NCI-H1436 (cell line): ENCODE results near the gene SNAP91.
A peak's percentile ranks its signal among the peaks of the same experiment; 100 is the strongest.
"Not testable (repeated sequence)": the region's sequence is repeated elsewhere in the genome, so short reads cannot be mapped to it uniquely, and the experiment has no call there.

ENCODE experiments used
- DNase-seq: peaks from one replicate; lab custom pipeline; 2025; lab: John Stamatoyannopoulos, UW

SNAP91 gene

GRCh38 chr6:83633149-83633548, 75.8 kb downstream of the SNAP91 start:
- DNase-seq = no peak

DNA sequence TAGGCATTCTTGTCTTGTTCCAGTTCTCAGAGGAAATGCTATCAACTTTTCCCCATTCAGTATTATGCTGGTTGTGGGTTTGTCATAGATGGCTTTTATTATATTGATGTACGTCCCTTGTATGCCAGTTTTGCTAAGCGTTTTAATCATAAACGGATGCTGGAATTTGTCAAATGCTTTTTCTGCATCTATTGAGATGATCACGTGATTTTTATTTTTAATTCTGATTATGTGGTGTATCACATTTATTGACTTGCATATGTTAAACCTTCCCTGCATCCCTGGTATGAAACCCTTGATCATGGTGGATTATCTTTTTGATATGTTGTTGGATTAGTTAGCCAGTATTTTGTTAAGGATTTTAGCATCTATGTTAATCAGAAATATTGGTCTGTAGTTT, 79.0 kb downstream of the SNAP91 start:
- DNase-seq = not testable (repeated sequence)

- peak; percentile 43 for DNase-seq
Measured at GRCh38 chr6:83615025-83615999, 93.6 kb downstream of the SNAP91 start.

DNA sequence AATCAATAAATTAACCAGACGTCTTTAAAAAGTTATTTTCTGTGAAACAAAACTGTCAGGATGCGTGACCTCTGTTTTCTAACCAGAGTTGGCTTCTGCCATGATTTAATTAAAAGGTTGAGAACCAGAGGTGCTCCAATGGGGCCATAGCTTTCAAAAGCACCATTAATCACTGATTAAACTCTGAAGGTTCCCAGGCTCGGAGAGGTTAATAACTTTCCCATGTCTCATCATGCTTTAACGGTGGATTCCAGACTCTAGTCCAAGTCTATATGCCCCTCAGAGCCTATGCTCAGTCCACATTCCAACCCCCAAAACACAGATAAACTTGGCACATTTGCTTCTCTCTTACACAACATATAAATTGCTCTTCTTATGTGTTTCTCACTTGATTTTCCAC, 95.5 kb downstream of the SNAP91 start:
- DNase-seq = no peak

GRCh38 chr6:83609248-83609647, 99.7 kb downstream of the SNAP91 start:
- peak; percentile 92 for DNase-seq

- no peak for DNase-seq
Measured at GRCh38 chr6:83605517-83605916, 103.4 kb downstream of the SNAP91 start.

- DNase-seq = no peak
Measured at GRCh38 chr6:83603551-83603950, 105.3 kb downstream of the SNAP91 start.

DNA sequence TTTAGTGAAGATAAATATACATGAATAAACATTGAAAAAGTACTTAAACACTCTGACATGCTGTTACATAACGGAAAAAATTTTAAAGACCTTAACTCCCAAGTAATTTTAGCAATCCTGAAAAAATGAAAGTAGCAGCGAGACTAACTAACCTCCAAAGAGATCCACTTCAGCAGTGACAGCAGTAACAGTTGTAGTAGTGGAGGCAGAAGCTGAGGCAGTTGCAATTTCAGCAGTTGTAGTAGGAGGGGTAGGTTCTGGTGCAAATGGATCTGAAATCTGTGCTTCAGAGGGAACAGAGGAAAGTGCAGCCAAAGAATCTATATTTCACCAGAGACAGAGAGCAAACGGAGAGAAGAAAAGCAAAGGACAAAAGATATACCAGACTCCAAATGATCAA, 107.8 kb downstream of the SNAP91 start:
- no peak for DNase-seq

GRCh38 chr6:83600459-83600858, 108.4 kb downstream of the SNAP91 start:
- DNase-seq = no peak

GRCh38 chr6:83597511-83597910, 111.4 kb downstream of the SNAP91 start:
- DNase-seq = no peak

DNA sequence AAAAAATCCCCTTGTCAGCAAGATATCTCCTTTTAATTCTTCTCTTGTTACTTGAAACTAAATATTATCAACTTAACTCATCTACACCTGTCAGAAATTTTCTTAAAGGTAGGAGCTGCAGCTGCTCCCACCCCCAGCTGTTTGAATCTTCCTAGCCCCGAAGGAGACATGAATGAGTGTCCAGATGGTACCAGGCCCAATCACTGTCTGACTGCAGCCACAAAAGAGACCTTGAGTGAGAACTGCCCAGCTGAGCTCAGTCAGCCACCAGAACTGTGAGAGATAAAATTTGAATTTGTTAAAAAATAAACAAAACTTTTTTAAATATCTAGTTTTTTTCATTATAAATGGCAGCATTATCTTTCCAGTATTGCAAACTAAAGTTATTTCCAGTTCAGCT, 111.8 kb downstream of the SNAP91 start:
- DNase-seq = no peak

DNA sequence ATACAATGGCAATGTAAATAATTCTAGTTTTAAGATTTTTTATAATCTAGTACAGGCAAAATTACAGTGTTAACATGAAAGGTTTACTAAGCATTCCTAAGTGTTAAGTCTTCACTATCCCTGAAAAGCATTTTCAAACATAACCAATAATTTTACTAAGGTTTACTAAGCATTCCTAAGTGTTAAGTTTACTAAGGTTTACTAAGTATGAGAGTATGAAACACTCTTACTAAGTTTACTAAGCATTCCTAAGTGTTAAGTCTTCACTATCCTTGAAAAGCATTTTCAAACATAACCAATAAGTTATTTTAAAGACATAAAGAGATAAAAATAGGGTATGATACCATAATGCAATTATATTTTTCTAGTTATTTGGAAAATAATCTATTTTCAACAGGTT, 114.0 kb downstream of the SNAP91 start:
- DNase-seq = no peak

DNA sequence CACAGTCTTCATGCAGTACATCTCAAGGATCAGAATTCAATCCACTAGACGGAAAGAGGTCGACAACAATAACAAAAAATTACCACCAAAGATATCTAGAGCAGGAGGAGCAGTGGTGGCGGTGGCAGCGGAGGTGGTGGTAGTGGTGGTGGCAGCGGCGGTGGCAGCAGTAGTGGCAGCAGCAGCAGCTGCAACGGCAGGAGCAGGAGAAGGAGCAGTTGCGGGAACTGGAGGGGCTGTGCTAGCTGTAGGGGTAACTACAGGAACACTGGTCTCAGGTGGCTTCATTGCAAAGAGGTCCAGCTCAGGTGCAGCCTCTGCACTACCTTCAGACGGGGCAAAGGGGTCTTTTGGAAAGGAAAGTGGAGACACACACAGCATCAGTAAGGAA, 115.5 kb downstream of the SNAP91 start:
- DNase-seq = no peak

DNA sequence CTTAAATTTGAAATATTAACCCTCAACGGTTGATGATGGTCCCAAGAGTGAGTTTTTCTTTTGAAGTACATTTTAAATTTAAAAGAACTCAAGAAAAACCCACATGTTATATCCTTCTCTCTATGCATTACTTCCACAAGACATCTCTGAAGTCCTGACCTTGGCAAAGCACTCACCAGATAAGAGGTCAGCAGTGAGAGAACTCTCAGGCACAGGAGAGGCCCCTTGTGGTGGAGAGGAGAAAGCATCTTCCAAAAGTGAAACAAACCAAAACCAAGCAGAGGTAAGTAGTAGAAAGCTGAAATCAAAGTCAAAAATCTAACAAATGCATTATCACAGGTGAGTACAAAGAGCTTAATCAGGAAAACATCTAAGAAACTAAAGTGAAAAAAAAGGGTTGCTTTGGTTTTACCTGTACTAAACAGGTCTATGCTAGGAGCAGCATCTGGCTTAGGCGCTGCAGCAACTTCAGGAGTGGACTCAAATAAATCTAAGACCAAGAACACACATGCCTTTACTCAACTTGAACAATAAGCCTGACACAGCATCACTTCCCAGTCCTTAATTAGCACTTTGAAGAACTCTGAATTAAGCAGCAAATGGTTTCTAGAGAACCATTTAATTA, 116.0 kb downstream of the SNAP91 start:
- no peak for DNase-seq

GRCh38 chr6:83590416-83590815, 118.5 kb downstream of the SNAP91 start:
- DNase-seq = no peak

DNA sequence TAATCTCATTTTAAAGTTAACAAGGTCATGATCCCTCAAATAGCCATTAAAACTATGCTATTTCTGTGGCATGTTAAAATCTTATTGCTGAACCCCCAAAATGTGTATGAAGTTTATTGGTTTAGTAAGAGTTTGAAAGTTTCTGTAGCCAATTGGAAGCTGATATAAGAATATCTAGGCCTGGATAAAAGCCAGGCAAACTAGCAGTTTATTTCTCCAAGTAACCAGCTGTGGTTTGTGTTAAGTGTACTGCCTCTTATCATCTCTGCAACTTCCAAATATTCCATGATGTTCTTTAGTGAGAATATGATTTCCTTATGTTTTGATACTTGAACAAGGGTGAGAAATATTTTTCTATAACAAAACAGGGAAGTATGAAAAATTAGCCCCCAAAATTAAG, 119.8 kb downstream of the SNAP91 start:
- no peak for DNase-seq

DNA sequence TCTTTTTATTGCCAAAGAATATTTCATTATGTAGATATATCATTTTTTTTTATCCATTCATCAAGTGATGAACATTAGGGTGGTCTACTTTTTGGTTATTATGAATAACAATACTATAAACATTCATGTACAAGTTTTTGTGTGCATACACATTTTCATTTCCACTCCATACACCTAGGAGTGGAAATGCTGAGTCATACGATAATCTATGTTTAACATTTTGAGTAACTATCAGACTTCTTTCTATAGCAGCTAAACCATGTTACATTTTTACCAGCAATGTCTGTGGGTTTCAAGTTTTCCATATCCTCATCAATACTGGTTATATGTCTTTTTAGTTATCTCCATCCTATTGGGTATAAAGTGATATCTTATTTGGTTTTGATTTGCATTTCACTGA, 130.8 kb downstream of the SNAP91 start:
- DNase-seq = no peak

- DNase-seq = no peak
Measured at GRCh38 chr6:83574783-83575182, 134.1 kb downstream of the SNAP91 start.

DNA sequence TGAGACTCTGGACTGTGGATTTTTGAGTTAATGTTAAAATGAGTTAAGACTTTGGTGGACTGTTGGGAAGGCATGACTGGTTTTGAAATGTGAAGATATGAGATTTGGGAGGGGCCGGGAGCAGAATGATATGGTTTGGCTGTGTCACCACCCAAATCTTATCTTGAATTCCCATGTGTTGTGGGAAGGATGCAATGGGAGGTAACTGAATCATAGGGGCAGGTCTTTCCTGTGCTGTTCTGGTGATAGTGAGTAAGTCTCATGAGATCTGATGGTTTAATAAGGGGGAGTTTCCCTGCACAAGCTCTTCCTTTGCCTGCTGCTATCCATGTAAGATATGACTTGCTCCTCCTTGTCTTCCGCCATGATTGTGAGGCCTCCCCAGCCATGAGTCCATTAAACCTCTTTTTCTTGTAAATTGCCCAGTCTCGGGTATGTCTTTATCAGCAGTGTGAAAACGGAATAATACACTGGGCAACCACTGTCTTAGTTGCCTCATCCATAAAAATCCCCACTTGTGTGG, 137.2 kb downstream of the SNAP91 start:
- not testable (repeated sequence) for DNase-seq

GRCh38 chr6:83558975-83559374, 149.9 kb downstream of the SNAP91 start:
- DNase-seq = no peak

DNA sequence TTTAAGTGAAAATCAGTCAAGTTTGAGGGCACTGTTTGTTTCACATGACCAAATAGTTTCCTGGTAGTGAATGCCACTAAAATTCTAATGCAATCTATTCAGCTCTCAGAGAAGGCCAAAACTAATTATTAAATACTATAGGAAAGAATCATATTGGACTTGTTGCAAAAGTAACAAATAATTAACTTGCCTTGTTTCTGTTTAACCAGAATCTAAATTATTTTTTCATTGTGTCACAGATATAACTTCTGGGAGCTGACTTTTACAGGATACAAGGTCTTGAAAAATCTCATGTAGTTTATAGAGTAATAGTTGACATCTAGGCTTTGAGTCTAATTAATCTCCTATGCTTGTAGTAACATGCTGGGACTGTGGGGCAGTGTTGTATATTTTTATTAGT, 152.0 kb downstream of the SNAP91 start:
- no peak for DNase-seq

- DNase-seq = not testable (repeated sequence)
Measured at GRCh38 chr6:83551748-83552147, 157.2 kb downstream of the SNAP91 start.

DNA sequence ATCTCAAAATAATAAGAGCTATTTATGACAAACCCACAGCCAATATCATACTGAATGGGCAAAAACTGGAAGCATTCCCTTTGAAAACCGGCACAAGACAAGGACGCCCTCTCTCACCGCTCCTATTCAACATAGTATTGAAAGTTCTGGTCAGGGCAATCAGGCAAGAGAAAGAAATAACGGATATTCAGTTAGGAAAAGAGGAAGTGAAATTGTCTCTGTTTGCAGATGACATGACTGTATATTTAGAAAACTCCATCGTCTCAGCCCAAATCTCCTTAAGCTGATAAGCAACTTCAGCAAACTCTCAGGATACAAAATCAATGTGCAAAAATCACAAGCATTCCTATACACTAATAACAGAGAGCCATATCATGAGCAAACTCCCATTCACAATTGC, 158.4 kb downstream of the SNAP91 start:
- not testable (repeated sequence) for DNase-seq
